ENCODE data around the gene MAP3K20. TPM values are rescaled to one million over a fixed set of nuclear protein-coding genes. Genes with fewer than 3 reads are reported as not detected.

The MAP3K20 gene
- total and polyA plus RNA-seq, 2 experiments from 2014 or later = 7.6 to 9.6 TPM

DNA sequence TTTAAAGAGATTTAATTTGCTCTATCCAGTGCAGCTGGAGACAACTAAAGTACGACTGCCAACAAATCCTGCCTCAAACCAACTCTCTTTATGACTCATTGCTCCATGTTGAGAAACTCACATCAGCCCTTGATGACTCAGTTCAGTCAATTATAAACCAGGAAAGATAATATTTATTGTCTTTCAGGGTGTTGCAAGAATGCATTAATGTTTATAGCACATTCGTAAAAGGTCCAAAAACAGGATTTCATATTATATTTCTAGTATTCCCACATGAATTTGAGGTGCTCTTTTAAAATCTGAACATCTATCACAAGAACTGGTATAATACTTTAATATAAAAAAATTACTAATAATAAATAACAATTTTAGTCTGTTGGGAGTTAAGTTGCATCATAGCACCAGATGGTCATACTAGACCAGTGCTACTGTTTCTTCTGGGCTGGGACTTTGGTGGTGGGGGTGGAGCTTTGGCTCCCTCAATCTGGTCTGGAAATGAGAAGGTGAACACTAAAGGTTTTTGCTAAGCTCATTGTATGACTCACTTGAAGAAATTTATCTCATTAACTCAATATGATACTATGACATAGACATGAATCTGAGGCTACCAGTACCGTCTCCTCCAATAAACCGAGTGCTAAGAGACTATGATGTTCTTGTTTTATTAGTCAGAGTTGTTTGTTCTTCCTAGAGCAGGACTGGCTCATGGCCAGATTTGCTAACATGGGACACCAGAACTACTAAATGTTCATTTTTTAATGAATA lies 26.6 kb upstream of the MAP3K20 start:
- ATAC-seq (no peak), DNase-seq (ENCODE audit: low spot score) (no peak)
- no peaks in the 10 kb centered on the region for H4K20me1 ChIP-seq (replicated peaks; ENCODE audit: insufficient read depth)
- H2AFZ ChIP-seq = no peak overlapping the region
- no peak overlapping the region for H3K27ac ChIP-seq (ENCODE audit: low read depth)
- no peak for TF ChIP-seq EZH2phosphoT487 (IDR thresholded peaks at IDR 0.05; ENCODE audit: unreplicated experiment)
- TF ChIP-seq NANOG (IDR thresholded peaks at IDR 0.05; ENCODE audit: borderline replicate concordance) = no peak
- TF ChIP-seq ZNF331 (CRISPR knock-in tag; IDR thresholded peaks at IDR 0.05; ENCODE audit: low read depth) = no peak
- TF ChIP-seq, protein P1, sequence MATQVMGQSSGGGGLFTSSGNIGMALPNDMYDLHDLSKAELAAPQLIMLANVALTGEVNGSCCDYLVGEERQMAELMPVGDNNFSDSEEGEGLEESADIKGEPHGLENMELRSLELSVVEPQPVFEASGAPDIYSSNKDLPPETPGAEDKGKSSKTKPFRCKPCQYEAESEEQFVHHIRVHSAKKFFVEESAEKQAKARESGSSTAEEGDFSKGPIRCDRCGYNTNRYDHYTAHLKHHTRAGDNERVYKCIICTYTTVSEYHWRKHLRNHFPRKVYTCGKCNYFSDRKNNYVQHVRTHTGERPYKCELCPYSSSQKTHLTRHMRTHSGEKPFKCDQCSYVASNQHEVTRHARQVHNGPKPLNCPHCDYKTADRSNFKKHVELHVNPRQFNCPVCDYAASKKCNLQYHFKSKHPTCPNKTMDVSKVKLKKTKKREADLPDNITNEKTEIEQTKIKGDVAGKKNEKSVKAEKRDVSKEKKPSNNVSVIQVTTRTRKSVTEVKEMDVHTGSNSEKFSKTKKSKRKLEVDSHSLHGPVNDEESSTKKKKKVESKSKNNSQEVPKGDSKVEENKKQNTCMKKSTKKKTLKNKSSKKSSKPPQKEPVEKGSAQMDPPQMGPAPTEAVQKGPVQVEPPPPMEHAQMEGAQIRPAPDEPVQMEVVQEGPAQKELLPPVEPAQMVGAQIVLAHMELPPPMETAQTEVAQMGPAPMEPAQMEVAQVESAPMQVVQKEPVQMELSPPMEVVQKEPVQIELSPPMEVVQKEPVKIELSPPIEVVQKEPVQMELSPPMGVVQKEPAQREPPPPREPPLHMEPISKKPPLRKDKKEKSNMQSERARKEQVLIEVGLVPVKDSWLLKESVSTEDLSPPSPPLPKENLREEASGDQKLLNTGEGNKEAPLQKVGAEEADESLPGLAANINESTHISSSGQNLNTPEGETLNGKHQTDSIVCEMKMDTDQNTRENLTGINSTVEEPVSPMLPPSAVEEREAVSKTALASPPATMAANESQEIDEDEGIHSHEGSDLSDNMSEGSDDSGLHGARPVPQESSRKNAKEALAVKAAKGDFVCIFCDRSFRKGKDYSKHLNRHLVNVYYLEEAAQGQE (IDR thresholded peaks at IDR 0.05; ENCODE audit: unreplicated experiment) = no peak
- TF ChIP-seq EZH2 (IDR thresholded peaks at IDR 0.05; ENCODE audit: low read depth, unreplicated experiment) = no peak
- TF ChIP-seq, protein P2, sequence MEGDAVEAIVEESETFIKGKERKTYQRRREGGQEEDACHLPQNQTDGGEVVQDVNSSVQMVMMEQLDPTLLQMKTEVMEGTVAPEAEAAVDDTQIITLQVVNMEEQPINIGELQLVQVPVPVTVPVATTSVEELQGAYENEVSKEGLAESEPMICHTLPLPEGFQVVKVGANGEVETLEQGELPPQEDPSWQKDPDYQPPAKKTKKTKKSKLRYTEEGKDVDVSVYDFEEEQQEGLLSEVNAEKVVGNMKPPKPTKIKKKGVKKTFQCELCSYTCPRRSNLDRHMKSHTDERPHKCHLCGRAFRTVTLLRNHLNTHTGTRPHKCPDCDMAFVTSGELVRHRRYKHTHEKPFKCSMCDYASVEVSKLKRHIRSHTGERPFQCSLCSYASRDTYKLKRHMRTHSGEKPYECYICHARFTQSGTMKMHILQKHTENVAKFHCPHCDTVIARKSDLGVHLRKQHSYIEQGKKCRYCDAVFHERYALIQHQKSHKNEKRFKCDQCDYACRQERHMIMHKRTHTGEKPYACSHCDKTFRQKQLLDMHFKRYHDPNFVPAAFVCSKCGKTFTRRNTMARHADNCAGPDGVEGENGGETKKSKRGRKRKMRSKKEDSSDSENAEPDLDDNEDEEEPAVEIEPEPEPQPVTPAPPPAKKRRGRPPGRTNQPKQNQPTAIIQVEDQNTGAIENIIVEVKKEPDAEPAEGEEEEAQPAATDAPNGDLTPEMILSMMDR (conservative IDR thresholded peaks at IDR 0.05; ENCODE audit: low read depth in 2 of 2) = no peak
- no peak for TF ChIP-seq POLR2AphosphoS5 (IDR thresholded peaks at IDR 0.05; ENCODE audit: low read depth)
- TF ChIP-seq, protein P3, sequence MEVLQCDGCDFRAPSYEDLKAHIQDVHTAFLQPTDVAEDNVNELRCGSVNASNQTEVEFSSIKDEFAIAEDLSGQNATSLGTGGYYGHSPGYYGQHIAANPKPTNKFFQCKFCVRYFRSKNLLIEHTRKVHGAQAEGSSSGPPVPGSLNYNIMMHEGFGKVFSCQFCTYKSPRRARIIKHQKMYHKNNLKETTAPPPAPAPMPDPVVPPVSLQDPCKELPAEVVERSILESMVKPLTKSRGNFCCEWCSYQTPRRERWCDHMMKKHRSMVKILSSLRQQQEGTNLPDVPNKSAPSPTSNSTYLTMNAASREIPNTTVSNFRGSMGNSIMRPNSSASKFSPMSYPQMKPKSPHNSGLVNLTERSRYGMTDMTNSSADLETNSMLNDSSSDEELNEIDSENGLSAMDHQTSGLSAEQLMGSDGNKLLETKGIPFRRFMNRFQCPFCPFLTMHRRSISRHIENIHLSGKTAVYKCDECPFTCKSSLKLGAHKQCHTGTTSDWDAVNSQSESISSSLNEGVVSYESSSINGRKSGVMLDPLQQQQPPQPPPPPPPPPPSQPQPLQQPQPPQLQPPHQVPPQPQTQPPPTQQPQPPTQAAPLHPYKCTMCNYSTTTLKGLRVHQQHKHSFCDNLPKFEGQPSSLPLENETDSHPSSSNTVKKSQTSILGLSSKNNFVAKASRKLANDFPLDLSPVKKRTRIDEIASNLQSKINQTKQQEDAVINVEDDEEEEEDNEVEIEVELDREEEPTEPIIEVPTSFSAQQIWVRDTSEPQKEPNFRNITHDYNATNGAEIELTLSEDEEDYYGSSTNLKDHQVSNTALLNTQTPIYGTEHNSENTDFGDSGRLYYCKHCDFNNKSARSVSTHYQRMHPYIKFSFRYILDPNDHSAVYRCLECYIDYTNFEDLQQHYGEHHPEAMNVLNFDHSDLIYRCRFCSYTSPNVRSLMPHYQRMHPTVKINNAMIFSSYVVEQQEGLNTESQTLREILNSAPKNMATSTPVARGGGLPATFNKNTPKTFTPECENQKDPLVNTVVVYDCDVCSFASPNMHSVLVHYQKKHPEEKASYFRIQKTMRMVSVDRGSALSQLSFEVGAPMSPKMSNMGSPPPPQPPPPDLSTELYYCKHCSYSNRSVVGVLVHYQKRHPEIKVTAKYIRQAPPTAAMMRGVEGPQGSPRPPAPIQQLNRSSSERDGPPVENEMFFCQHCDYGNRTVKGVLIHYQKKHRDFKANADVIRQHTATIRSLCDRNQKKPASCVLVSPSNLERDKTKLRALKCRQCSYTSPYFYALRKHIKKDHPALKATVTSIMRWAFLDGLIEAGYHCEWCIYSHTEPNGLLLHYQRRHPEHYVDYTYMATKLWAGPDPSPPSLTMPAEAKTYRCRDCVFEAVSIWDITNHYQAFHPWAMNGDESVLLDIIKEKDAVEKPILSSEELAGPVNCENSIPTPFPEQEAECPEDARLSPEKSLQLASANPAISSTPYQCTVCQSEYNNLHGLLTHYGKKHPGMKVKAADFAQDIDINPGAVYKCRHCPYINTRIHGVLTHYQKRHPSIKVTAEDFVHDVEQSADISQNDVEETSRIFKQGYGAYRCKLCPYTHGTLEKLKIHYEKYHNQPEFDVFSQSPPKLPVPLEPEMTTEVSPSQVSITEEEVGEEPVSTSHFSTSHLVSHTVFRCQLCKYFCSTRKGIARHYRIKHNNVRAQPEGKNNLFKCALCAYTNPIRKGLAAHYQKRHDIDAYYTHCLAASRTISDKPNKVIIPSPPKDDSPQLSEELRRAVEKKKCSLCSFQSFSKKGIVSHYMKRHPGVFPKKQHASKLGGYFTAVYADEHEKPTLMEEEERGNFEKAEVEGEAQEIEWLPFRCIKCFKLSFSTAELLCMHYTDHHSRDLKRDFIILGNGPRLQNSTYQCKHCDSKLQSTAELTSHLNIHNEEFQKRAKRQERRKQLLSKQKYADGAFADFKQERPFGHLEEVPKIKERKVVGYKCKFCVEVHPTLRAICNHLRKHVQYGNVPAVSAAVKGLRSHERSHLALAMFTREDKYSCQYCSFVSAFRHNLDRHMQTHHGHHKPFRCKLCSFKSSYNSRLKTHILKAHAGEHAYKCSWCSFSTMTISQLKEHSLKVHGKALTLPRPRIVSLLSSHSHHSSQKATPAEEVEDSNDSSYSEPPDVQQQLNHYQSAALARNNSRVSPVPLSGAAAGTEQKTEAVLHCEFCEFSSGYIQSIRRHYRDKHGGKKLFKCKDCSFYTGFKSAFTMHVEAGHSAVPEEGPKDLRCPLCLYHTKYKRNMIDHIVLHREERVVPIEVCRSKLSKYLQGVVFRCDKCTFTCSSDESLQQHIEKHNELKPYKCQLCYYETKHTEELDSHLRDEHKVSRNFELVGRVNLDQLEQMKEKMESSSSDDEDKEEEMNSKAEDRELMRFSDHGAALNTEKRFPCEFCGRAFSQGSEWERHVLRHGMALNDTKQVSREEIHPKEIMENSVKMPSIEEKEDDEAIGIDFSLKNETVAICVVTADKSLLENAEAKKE (CRISPR knock-in tag; IDR thresholded peaks at IDR 0.05) = no peak
- TF ChIP-seq, protein P4, sequence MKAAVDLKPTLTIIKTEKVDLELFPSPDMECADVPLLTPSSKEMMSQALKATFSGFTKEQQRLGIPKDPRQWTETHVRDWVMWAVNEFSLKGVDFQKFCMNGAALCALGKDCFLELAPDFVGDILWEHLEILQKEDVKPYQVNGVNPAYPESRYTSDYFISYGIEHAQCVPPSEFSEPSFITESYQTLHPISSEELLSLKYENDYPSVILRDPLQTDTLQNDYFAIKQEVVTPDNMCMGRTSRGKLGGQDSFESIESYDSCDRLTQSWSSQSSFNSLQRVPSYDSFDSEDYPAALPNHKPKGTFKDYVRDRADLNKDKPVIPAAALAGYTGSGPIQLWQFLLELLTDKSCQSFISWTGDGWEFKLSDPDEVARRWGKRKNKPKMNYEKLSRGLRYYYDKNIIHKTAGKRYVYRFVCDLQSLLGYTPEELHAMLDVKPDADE (IDR thresholded peaks at IDR 0.05) = no peak
- no peak for TF ChIP-seq CREB1 (CRISPR knock-in tag; IDR thresholded peaks at IDR 0.05; ENCODE audit: low read depth)
- no peak for TF ChIP-seq STAT1 (IDR thresholded peaks at IDR 0.05; ENCODE audit: unreplicated experiment)
- no peak for TF ChIP-seq JUNB (IDR thresholded peaks at IDR 0.05; ENCODE audit: unreplicated experiment)
- Mint-ChIP-seq H3K27me3 (ENCODE audit: insufficient read depth, low read depth, poor library complexity) (peaks cover 2% of the 10 kb centered on the region), H3K36me3 (ENCODE audit: low read depth) (no peaks in the 10 kb centered on the region), H3K4me3 (no peak overlapping the region), H3K9me3 (no peaks in the 10 kb centered on the region), H3K27ac (no peak overlapping the region), H3K4me1 (peaks cover 3% of the 10 kb centered on the region; the same call in 1 of the 3 replicates)
- H3K36me3 ChIP-seq (ENCODE audit: insufficient read depth) = no peaks in the 10 kb centered on the region
- H3F3A ChIP-seq (replicated peaks; ENCODE audit: low read depth) = no peaks in the 10 kb centered on the region
- H3K4me1 ChIP-seq (ENCODE audit: insufficient read depth) = no peaks in the 10 kb centered on the region; the same call in 1 of the 2 replicates
- no peaks in the 10 kb centered on the region for H3K9me2 ChIP-seq (ENCODE audit: insufficient read depth)
- H3K4me3 ChIP-seq = no peak overlapping the region
- H3K27me3 ChIP-seq (ENCODE audit: insufficient read depth) = no peaks in the 10 kb centered on the region
- H3K4me2 ChIP-seq = no peak overlapping the region
- H3K79me2 ChIP-seq (replicated peaks; ENCODE audit: insufficient read depth) = no peaks in the 10 kb centered on the region
